ENCODE results near the gene F2RL1.
"Not testable (repeated sequence)": the region's sequence is repeated elsewhere in the genome, so short reads cannot be mapped to it uniquely, and the experiment has no call there.

F2RL1 gene

GRCh38 chr5:76850543-76851145, 31.8 kb downstream of the F2RL1 start:
- no peak for TF ChIP-seq CTCF (IDR thresholded peaks at IDR 0.05)
- H3K4me2 ChIP-seq (ENCODE audit: low read length) = no peak overlapping the region
- no peak overlapping the region for H3K27ac ChIP-seq
- H2AFZ ChIP-seq = no peak overlapping the region
- H3K36me3 ChIP-seq (ENCODE audit: control insufficient read depth, insufficient read depth, low read length) = no peaks in the 10 kb centered on the region
- H3K79me2 ChIP-seq = no peaks in the 10 kb centered on the region
- no peak overlapping the region for H3K4me3 ChIP-seq (ENCODE audit: low read depth, low read length)
- H3K9ac ChIP-seq = no peak overlapping the region
- H3K4me1 ChIP-seq = no peaks in the 10 kb centered on the region
- H3K9me3 ChIP-seq (ENCODE audit: control insufficient read depth, low read length) = no peaks in the 10 kb centered on the region
- H3K27me3 ChIP-seq (ENCODE audit: control insufficient read depth, insufficient read depth, low read length) = no peaks in the 10 kb centered on the region

- H3K27me3 ChIP-seq (ENCODE audit: control insufficient read depth, insufficient read depth, low read length) = no peaks in the 10 kb centered on the region
- no peak for TF ChIP-seq CTCF (IDR thresholded peaks at IDR 0.05)
- no peak overlapping the region for H3K4me2 ChIP-seq (ENCODE audit: low read length)
- H2AFZ ChIP-seq = no peak overlapping the region
- H3K27ac ChIP-seq = no peak overlapping the region
- no peaks in the 10 kb centered on the region for H3K36me3 ChIP-seq (ENCODE audit: control insufficient read depth, insufficient read depth, low read length)
- H3K9ac ChIP-seq = no peak overlapping the region
- H3K79me2 ChIP-seq = no peaks in the 10 kb centered on the region
- no peaks in the 10 kb centered on the region for H3K4me1 ChIP-seq
- H3K4me3 ChIP-seq (ENCODE audit: low read depth, low read length) = no peak overlapping the region
- no peaks in the 10 kb centered on the region for H3K9me3 ChIP-seq (ENCODE audit: control insufficient read depth, low read length)
These were observed 33.0 kb downstream of the F2RL1 start for GRCh38 chr5:76851728-76852369.

GRCh38 chr5:76852772-76853171, 33.9 kb downstream of the F2RL1 start:
- Histone ChIP-seq H3K36me3 (ENCODE audit: control insufficient read depth, insufficient read depth, low read length) (no peaks in the 10 kb centered on the region), H3K4me2 (ENCODE audit: low read length) (no peak overlapping the region), H3K9me3 (ENCODE audit: control insufficient read depth, low read length) (no peaks in the 10 kb centered on the region), H3K27ac (no peak overlapping the region), H3K4me1 (no peaks in the 10 kb centered on the region), H3K9ac (no peak overlapping the region), H3K27me3 (ENCODE audit: control insufficient read depth, insufficient read depth, low read length) (no peaks in the 10 kb centered on the region), H2AFZ (no peak overlapping the region), H3K4me3 (ENCODE audit: low read depth, low read length) (no peak overlapping the region), H3K79me2 (no peaks in the 10 kb centered on the region)
- no peak for TF ChIP-seq CTCF (IDR thresholded peaks at IDR 0.05)

GRCh38 chr5:76853741-76854140, 34.9 kb downstream of the F2RL1 start:
- H3K4me1 ChIP-seq; H3K79me2 ChIP-seq; H3K4me3 ChIP-seq (ENCODE audit: low read depth, low read length); H2AFZ ChIP-seq; H3K4me2 ChIP-seq (ENCODE audit: low read length); H3K27me3 ChIP-seq (ENCODE audit: control insufficient read depth, insufficient read depth, low read length); H3K27ac ChIP-seq; H3K9ac ChIP-seq; H3K36me3 ChIP-seq (ENCODE audit: control insufficient read depth, insufficient read depth, low read length); H3K9me3 ChIP-seq (ENCODE audit: control insufficient read depth, low read length): not testable (repeated sequence)

- H3K9ac ChIP-seq = no peak overlapping the region
- no peaks in the 10 kb centered on the region for H3K79me2 ChIP-seq
- H3K27me3 ChIP-seq (ENCODE audit: control insufficient read depth, insufficient read depth, low read length) = no peaks in the 10 kb centered on the region
- H3K36me3 ChIP-seq (ENCODE audit: control insufficient read depth, insufficient read depth, low read length) = no peaks in the 10 kb centered on the region
- H3K4me1 ChIP-seq = no peaks in the 10 kb centered on the region
- H3K27ac ChIP-seq = no peak overlapping the region
- H3K9me3 ChIP-seq (ENCODE audit: control insufficient read depth, low read length) = no peaks in the 10 kb centered on the region
- TF ChIP-seq CTCF (IDR thresholded peaks at IDR 0.05) = no peak
- no peak overlapping the region for H3K4me2 ChIP-seq (ENCODE audit: low read length)
- H3K4me3 ChIP-seq (ENCODE audit: low read depth, low read length) = no peak overlapping the region
- no peak overlapping the region for H2AFZ ChIP-seq
These were observed 35.8 kb downstream of the F2RL1 start for GRCh38 chr5:76854644-76855043.

- H3K9ac ChIP-seq; H3K27ac ChIP-seq; H2AFZ ChIP-seq; H3K27me3 ChIP-seq (ENCODE audit: control insufficient read depth, insufficient read depth, low read length); H3K79me2 ChIP-seq; H3K4me3 ChIP-seq (ENCODE audit: low read depth, low read length); H3K4me2 ChIP-seq (ENCODE audit: low read length); H3K36me3 ChIP-seq (ENCODE audit: control insufficient read depth, insufficient read depth, low read length); H3K4me1 ChIP-seq; H3K9me3 ChIP-seq (ENCODE audit: control insufficient read depth, low read length): not testable (repeated sequence)
These were observed 36.7 kb downstream of the F2RL1 start for GRCh38 chr5:76855501-76855900.

Measured in parathyroid adenoma (tissue), 2 donors.